AG04450 (cell line): ENCODE measurements around the gene PPP1R14D. TPM values are rescaled to one million over a fixed set of nuclear protein-coding genes. Genes with fewer than 3 reads are reported as not detected.

Source experiments
- CTCF ChIA-PET: fragments of 300-600, 350-600 bp; formaldehyde crosslinking; extraction: SDS; loops from one replicate; lab custom pipeline; 2022; ENCODE audit warnings: antibody characterized with exemption, inconsistent platforms; lab: Charles Lee
- POLR2A ChIA-PET: fragments of 350-600 bp; formaldehyde crosslinking; extraction: SDS; loops from one replicate; lab custom pipeline; 2021; ENCODE audit warnings: antibody characterized with exemption, inconsistent platforms; lab: Yijun Ruan, JAX
- DNase-seq: peaks from one replicate; pipeline ENCODE4 v3.0.0-alpha.2; 2011; ENCODE audit warnings: low read depth, low spot score
- H3K27ac ChIP-seq: one replicate; pipeline ENCODE4 v1.5.1; 2012; ENCODE audit warnings: low read depth, low read length, control low read depth
- H3K27me3 ChIP-seq: one replicate; pipeline ENCODE4 v1.6.0; 2012; ENCODE audit warnings: low read length; ENCODE audit not compliant: control insufficient read depth, insufficient read depth
- H3K4me3 ChIP-seq: 2 replicates; pipeline ENCODE4 v1.5.1; 2011; ENCODE audit warnings: mild to moderate bottlenecking, low read depth, low read length, control low read depth
- H3K9me3 ChIP-seq: 2 replicates; pipeline ENCODE4 v1.5.1; 2012; ENCODE audit warnings: low read length; ENCODE audit not compliant: control insufficient read depth, insufficient read depth
- polyA plus RNA-seq: library from polyadenylated mRNA; depleted of rRNA; stranded (reverse); fragments of >200 nt; gene quantifications from 2 replicates; pipeline ENCODE4 v1.2.3, GENCODE V29; 2011
- TF ChIP-seq, protein P1 (sequence below): IDR thresholded peaks from 2 replicates; pipeline ENCODE4 v1.5.1; 2011; ENCODE audit warnings: low read depth, low read length, control low read depth, inconsistent platforms

Gene PPP1R14D
- polyA plus RNA-seq, 1 experiment = not detected

DNA sequence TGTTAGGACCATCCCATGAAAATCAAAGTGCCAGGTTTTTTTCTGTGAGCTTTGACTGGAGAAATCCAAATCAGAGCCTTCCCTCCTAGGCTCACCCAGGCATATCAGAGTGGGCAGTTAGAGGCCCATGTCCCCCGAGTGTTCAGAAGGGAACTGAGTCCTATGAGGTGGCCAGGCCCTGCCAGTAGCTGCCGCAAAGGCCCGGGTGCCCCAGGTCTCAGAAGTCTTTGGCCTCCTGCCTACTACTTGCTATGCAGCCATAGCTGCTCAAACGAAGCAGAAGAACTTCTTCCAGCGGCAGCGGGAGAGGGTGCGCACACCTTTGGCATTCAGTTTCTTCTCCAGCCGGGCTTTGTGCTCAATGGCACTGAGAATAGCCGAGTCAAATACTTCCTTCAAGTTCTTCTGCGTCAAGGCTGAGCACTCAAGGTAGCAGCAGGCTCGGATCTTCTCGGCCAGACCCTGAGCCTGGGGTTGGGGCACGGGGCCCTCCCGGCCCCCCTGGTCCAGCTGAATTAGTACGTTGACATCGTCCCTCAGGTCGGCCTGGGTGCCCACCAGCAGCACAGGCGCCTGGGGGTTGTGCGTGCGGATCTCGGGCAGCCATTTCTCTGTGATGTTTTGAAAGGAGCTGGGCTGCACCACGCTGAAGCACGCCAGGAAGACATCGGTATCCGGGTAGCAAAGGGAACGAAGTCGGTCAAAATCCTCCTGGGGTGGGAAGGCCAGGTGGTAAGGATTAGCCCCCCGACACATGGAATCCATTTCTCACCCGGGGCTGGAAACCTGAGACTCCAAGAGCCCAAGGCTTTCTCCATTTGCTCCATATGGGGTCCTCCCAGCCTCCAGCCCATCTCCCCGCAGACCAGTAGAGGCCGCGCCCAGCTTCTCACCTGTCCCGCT lies 44.5 kb upstream of the PPP1R14D start:
- Histone ChIP-seq H3K27ac (no peak overlapping the region), H3K27me3 (peaks cover 12% of the 10 kb centered on the region), H3K4me3 (peak overlapping the region; percentile 58), H3K9me3 (no peaks in the 10 kb centered on the region)
- ChIA-PET CTCF (interaction anchor here (0.7 to 2.5 kb wide), 6 partner anchors 9 to 80 kb away, joined by 3 to 9 read pairs (median 3); partner anchors contain the start of gene VPS18), POLR2A (no interaction called here)
- TF ChIP-seq, protein P1, sequence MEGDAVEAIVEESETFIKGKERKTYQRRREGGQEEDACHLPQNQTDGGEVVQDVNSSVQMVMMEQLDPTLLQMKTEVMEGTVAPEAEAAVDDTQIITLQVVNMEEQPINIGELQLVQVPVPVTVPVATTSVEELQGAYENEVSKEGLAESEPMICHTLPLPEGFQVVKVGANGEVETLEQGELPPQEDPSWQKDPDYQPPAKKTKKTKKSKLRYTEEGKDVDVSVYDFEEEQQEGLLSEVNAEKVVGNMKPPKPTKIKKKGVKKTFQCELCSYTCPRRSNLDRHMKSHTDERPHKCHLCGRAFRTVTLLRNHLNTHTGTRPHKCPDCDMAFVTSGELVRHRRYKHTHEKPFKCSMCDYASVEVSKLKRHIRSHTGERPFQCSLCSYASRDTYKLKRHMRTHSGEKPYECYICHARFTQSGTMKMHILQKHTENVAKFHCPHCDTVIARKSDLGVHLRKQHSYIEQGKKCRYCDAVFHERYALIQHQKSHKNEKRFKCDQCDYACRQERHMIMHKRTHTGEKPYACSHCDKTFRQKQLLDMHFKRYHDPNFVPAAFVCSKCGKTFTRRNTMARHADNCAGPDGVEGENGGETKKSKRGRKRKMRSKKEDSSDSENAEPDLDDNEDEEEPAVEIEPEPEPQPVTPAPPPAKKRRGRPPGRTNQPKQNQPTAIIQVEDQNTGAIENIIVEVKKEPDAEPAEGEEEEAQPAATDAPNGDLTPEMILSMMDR = no peak
- no peak for DNase-seq

DNA sequence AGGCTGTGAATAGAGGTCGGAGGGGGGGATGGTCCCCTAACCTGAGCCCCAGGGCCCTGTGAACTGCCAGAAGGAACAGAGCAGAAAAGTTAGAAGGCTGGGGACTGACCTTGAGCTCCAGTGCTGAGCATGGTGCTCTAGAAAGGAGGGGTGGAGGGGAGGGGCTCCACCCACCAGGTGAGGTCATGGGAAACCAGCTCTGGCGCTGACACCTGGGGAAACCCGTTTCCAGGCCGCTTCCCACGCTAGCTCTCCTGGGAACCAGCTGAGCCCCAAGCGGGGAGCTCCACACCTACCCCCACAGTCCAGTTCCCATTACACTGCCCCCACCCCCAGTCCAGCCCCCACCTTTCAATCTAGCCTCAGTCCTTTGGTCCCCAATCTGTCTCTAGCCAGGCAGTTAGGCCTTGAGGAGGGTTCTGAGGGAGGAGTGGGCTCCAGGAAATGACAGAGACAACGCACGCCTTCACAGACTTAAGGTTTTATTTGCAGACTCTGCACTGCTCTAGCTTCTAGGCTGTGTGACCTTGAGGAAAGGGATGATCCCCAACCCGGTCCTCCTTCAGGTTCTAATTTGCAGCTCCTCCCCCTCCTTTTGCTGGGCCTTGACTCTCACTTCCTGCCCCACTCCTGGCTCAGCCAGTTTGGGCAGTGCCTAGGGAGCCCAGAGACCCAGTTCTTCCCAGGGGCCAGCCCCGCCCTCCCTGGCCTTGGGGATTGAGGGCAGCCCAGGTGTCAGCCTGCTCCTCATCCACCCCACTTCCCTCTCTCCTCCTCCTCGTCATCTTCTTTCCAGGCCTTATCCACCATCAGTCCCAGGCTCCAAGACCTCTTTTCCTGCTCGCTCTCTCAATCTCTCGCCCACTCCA lies 43.5 kb upstream of the PPP1R14D start:
- ChIA-PET CTCF (interaction anchor here (0.6 to 2.5 kb wide), 3 partner anchors 20 to 988 kb away, joined by 3 to 9 read pairs (median 6); partner anchors contain the start of gene VPS18), POLR2A (interaction anchor here (0.6 kb wide), 1 partner anchor 14 kb away, joined by 3 read pairs; no protein-coding TSS in a partner anchor)
- no peaks in the 10 kb centered on the region for H3K9me3 ChIP-seq
- peaks cover 12% of the 10 kb centered on the region for H3K27me3 ChIP-seq
- DNase-seq = no peak
- TF ChIP-seq, protein P1 = no peak
- H3K4me3 ChIP-seq = no peak overlapping the region
- H3K27ac ChIP-seq = no peak overlapping the region

DNA sequence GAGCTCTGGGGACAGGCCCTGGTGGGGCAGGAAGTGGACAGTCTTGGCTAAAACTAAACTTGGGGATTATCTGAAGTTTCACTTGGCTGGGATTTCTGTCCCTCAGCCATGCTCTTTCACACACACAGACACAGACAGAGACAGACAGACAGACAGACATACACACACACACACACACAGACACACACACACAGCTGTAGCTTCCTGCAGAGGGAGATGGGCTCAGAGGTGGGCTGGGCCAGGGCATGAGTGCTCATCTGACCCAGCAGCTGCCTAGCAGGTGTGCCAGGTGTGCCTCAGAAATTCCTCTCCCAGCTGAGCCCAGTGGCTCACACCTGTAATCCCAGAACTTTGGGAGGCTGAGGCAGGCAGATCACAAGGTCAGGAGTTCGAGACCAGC lies 42.2 kb upstream of the PPP1R14D start:
- TF ChIP-seq, protein P1 = no peak
- no peak for DNase-seq
- ChIA-PET CTCF (interaction anchor here (1.4 to 2.5 kb wide), 2 partner anchors 21 to 23 kb away, joined by 6 to 9 read pairs; partner anchors contain the start of gene VPS18), POLR2A (interaction anchor here (0.6 kb wide), 1 partner anchor 542 kb away, joined by 9 read pairs; no protein-coding TSS in a partner anchor)
- Histone ChIP-seq H3K27ac (no peak overlapping the region), H3K9me3 (no peaks in the 10 kb centered on the region), H3K27me3 (peaks cover 12% of the 10 kb centered on the region), H3K4me3 (no peak overlapping the region)

DNA sequence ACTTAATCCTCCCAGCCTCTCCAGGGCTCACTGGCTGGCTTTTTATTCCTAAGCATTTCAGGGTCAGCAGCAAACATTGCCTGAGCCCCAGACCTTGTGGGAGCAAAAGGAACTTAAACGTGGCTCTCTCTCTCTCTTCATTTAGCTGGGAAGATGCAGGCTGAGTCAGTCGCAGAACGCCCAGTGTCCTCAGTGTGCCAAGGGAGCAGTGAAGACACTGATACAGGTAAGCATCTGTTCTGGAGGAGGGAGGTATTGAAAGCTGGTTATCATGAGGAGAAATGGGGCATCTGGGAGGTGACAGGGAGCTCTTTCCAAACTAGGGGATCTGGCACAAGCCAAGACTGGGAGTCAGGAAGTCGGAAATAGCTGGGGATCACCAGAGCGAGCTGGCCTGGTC lies 41.2 kb upstream of the PPP1R14D start:
- ChIA-PET CTCF (interaction anchor here (0.6 to 0.9 kb wide), 2 partner anchors 20 to 168 kb away, joined by 3 to 10 read pairs; no protein-coding TSS in a partner anchor), POLR2A (no interaction called here)
- peaks cover 12% of the 10 kb centered on the region for H3K27me3 ChIP-seq

More for the DNA sequence above, 41.2 kb upstream of the PPP1R14D start:
- TF ChIP-seq, protein P1 = no peak
- no peak for DNase-seq
- Histone ChIP-seq H3K27ac (peak overlapping the region; percentile 11), H3K9me3 (no peaks in the 10 kb centered on the region), H3K4me3 (no peak overlapping the region)
